HuH-7 (cell line): ENCODE data around the gene CSTB.

Experiments
- DNase-seq: peaks from one replicate; pipeline ENCODE4 v3.0.0; 2011; ENCODE audit warnings: low spot score

CSTB gene

DNA sequence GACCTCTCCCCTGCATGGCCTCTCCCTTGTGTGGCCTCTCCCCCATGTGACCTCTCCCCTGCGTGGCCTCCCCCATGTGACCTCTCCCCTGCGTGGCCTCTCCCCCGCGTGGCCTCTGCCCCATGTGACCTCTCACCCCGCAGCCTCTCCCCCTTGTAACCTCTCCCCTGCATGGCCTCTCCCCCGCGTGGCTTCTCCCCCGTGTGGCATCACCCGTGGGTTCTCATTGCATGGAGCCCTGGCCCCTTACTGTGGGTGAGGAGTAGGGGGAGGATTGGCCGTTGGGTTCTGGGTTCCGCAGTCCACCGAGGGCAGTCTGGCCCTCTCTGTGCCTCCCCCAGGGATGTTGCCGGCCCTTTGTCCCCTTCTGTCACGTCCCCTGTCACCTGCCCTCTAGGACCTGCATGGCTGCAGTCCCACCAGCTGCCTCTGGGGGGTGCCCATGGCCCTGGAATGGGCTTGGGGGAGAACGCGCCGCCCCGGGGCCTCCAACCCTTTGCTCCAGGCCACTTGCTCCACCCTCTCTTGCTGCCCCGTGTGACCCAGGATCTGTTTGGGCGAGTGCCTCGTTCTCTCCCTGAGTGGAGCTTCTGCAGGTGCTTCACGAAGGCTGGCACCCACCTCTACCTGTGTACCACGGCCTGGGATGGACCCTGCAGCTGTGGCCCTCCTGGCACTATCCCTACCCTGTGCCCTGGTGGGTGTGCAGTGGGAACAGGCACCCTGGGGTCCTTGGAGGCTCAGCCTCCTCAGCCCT lies 34.6 kb upstream of the CSTB start:
- peak; percentile 99 for DNase-seq

DNA sequence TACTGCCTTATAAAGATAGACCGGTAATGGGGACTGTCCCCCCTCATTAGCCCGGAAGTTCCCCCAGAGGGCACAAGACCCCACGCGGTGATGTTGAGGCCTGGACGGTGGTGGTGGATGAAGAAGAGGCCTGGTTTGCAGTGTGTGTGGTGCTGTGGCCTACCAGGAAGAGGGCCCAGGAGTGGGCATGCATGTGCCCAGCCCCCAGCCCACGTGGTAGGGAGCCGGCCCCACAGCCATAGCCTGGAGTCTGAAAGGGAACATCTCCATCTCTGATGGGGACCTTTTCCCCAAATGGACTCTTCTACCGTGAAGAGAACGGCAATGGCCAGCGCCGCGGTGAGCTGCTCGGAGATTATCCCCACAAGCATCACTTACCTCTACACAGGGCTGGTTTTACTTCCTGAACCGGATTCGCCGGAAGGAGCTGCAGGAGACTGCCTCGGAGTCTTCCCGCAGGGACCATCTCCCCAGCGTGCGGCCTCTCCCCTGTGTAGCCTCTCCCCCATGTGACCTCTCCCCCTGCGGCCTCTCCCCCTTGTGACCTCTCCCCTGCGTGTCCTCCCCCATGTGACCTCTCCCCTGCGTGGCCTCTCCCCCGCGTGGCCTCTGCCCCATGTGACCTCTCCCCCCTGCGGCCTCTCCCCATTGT lies 33.9 kb upstream of the CSTB start:
- no peak for DNase-seq

GRCh38 chr21:43809346-43809799 lies 33.3 kb upstream of the CSTB start:
- DNase-seq, result no peak

- no peak for DNase-seq
These were observed 32.7 kb upstream of the CSTB start for GRCh38 chr21:43808832-43809251.

DNA sequence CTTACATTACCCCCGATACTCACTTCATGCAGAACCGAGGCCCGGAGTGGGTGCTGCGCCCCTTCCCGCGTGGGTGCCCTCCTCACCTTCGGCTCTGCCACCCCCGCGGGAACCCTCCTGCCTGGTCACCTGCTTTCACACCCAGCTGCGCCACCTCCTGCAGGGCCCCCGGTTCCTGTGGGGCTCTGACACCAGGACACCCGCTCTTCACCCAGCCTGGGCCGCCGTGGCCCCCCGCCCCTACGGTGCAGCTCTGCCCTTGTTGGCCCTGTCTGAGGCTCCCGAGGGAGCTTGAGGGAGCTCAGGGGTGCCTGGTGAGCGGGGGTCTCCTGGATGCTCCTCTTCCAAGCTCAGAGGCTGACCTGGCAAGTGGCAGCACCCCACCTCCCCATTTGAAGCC lies 32.3 kb upstream of the CSTB start:
- DNase-seq, result no peak

GRCh38 chr21:43806017-43806710 lies 30.1 kb upstream of the CSTB start:
- no peak for DNase-seq

- no peak for DNase-seq
These were observed 29.2 kb upstream of the CSTB start for GRCh38 chr21:43805275-43805800.

GRCh38 chr21:43803558-43804300 lies 27.6 kb upstream of the CSTB start:
- no peak for DNase-seq

- DNase-seq, result no peak
These were observed 26.7 kb upstream of the CSTB start for GRCh38 chr21:43802713-43803313.

DNA sequence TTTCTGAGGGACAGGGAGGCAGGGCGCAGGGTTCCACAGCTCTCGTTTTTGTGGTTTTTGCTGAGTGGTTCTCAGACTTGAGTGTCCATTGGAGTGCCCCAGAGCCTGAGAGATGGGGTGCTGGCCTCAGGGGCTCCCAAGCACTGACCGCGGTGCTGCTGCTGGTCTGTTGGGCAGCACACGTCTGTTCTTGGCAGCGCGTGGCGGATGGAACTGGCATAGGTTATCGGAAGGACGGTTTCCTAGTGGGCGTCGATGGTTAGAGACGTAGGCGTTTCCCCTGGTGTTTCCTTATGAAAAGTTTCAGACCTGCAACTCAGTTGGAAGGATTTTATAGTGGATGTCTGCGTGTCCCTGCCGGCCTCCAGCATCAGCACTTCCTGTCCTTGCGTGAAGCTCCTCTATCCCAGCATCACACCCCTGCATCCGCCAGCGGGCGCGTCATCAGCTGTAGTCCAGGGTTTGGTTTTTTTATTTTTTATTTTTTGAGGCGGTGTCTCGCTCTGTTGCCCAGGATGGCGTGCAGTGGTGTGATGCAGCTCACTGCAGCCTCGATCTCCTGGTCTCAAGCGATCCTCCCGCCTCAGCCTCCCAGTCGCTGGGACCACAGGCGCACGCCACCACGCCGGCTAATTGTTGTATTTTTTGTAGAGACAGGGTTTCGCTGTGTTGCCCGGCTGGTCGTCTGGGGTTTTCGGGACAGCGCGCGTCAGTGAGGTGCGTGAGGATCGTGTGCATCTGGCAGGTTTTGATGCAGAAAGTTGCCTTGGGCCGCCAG lies 25.1 kb upstream of the CSTB start:
- no peak for DNase-seq

- DNase-seq, result no peak
These were observed 24.5 kb upstream of the CSTB start for GRCh38 chr21:43800566-43800965.

DNA sequence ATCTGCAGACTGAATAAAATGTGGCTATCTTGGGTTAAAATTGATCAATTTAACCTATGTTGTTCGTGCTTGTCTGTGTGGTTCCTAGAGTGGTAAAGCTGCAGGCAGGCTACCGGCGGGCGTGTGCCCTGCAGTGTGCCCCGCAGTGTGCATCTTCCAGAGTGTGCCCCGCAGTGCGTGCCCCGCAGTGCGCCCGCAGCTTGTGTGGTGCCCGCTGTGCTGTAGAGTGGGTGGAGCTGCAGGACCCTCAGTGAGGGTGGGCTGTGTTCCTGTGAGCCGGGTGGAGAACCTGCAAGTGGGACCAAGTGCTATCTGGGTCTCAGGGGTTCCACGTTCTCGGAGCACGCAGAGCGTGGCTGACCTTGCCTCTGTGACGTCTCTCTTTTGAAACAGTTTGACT lies 24.0 kb upstream of the CSTB start:
- no peak for DNase-seq

DNA sequence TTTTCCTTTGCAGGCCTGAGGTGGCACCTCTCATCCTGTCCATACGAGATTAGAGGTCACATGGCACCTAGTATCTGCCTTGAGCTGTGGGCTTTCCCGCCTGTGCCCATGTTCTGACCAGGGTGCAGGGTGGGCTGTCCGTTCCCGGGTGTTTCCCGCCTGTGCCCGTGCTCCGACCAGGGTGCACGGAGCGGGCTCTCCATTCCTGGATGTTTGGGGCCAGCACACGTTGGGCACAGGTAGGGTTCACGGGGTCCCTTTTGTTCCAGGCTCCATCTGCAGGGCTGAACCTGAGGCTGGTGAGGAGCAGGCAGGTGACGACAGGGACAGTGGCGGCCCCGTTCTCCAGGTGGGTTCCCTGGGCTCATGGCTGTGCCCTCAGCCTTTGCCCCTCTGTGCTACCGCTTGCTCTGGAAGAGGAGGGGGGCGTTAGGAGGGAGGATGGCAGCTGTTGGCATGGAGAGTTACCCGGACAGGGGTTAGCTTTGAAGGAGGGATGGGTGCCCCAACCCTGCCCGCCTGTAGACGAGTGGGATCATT lies 23.3 kb upstream of the CSTB start:
- DNase-seq, result no peak

DNA sequence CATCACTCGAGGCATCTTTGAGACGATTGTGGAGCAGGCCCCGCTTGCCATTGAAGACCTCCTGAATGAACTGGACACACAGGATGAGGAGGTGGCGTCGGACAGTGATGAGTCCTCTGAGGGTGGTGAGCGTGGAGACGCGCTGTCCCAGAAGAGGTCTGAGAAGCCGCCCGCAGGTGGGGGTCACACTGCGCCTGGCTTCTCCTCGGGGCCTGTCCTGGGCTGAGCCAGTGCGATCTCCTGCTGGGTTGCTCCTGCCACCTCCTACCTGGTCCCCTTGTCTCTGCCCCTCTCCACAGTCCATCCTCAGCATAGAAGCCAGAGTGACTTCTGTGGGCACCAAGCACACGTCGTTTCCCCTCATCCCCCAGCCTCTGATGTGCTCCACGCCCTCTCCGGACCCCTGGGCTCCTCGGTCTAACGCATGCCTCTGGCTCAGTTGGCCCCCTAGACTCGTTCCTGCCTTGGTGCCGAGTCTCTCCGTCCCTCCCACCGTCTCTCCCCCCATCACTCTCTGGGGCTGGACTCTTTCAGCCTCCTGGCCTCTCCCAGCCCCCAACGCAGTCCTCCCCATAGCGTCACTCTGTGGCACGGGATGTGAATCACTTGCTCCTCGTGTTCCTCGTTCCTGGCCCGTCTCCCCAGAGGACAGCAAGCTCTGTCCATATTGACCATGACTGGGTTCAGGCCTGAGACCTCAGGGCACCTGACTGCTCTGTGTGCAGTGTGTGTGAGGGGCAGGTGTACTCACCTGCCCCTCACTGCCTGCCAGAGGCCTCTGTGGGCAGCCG lies 22.0 kb upstream of the CSTB start:
- DNase-seq, result no peak

GRCh38 chr21:43797415-43797814 lies 21.3 kb upstream of the CSTB start:
- no peak for DNase-seq

GRCh38 chr21:43794857-43795256 lies 18.7 kb upstream of the CSTB start:
- DNase-seq, result no peak

GRCh38 chr21:43794311-43794710 lies 18.2 kb upstream of the CSTB start:
- DNase-seq, result no peak

DNA sequence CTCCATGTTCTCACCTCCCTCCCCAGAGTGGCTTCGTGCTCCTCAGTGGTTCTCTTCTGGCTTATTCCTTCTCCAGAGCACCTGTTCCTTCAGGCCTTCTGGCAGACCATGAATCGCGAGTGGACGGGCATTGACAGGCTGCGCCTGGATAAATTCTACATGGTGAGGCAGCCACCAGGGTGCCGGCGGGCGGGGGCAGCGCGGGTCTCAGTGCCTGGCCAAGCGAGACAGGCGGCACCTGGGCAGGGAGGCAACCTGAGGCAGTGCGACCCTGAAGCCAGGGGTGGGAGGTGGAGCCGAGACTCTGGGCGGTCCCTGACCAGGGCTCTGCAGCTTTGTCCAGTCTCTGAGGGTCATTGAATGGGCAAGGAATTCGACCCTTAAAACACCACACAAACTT lies 17.1 kb upstream of the CSTB start:
- no peak for DNase-seq

DNA sequence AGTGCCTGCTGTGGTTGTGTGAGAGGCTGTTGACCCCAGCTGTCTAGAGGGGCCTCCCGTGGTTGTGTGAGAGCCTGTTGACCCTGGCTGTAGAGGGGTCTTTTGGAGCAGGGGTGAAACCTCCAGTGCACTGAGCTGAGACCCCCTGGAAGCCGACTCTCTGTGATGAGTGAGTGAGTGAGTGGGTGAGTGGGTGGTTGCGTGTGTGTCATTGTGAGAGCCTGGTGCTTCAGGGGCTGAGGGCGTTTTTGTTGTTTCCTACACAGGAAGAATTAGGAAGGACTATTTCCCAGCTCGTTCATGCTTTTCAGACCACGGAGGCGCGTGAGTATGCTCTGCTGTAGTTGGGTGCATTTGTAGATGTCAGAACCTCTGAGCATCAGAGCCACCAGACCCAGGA lies 16.3 kb upstream of the CSTB start:
- no peak for DNase-seq

GRCh38 chr21:43790010-43790524 lies 14.0 kb upstream of the CSTB start:
- DNase-seq, result no peak
